ENCODE data around the gene GPR26.

Gene GPR26

GRCh38 chr10:123666318-123667236 is at the start of gene GPR26:
GPR26 (plus strand) TSS chr10:123666355; CDS start chr10:123666408, 53 bp downstream.
- DNase-seq, result no peak

GRCh38 chr10:123618224-123618623 is 47.9 kb upstream of the GPR26 start:
- DNase-seq, result no peak

DNA sequence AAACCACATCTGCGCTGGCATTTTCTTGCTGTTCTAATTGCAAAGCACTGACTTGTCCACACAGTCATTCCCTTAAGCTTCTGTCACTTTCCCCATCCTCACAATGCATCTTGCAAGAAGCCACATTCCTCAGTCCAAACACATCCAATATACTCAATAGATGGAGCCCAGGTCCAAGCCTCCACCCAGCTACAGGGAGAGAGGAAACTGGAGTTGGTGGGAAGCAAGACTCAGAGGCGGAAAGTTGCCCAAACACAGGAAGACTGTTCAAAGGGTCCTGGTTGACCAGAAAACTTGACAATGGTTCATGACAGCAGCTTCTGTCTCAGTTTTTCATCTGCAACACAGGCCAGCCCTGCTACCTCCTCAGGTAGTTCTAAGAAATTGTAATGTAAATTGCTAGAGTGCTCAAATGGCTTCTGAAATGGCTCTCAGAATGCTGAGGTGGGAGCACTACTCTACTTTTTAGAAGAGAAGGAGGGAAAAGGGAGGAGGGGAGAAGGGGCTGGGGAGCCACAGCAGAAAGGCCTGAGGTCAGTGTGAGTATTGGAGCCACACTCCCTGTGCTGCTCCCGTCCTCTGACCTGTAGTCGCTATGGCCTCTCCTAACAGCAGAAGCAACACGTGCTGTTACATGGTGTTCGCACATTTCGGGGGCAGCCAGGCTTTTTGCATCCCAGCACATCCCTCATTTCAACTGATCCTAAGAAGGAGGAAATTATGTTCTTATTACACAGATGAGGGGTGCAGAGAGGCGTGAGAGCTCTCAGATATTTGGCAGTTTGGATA is 46.9 kb upstream of the GPR26 start:
- DNase-seq, result no peak

- DNase-seq, result no peak
Observed at GRCh38 chr10:123620621-123621020, 45.5 kb upstream of the GPR26 start.

GRCh38 chr10:123621492-123621891 is 44.7 kb upstream of the GPR26 start:
- DNase-seq, result no peak

- no peak for DNase-seq
Observed at GRCh38 chr10:123621916-123622315, 44.2 kb upstream of the GPR26 start.

- no peak for DNase-seq
Observed at GRCh38 chr10:123622381-123622780, 43.8 kb upstream of the GPR26 start.

DNA sequence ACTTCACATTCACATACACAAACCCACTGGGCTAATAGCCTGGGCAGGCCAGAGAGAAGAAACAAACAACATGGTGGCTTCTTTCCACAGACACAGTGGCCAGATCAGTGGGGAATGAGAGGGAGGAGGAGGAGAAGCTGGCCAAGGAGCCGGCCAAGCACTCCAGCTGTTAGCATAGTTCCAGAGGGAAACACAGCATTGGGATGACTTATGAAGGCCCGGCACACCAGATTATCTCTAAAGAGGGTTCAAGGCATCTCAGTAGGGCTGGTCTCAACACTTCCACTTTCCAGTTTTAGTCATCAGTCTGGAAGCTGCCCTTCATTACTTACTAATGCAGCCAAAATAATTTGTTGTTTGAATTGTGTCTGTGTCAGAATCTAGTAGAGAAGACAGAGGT is 42.1 kb upstream of the GPR26 start:
- no peak for DNase-seq

DNA sequence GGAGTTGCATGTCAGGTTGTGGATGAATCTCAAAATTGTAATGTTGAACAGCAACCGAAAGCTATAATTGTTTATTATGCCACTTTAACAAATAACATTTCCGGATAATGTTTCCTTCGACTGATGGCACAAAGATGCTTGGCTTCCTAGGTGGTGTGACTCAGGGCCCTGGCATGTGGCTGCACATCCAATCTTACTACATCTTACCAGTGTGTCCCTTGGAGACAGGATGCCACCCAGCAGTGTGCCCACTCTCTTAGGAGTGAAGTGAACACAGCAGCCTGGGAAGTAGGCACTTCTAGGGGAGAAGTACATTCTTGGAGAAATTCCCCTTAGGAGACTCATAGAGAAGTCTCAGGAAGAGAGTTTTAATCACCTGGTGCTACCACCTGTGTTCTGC is 33.0 kb upstream of the GPR26 start:
- no peak for DNase-seq

DNA sequence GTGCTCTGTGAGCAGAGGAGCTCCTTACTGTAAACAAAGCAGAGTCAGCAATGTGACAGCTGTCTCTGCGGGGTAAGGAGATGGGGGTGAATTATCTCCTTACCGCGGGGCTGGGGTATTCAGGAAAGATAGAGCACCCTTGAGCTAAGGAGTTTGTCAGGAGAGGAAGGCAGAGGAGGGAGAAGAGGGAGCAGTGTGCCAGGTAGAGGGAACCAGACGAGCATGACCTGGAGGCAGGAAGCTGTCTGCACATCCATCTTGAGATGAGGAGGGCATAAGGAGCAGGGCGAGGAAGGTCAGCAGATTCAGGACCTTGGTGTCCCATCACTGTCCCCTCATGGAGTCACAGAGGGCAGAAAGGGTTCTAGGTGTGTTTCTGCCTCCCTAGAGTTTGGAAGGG is 32.5 kb upstream of the GPR26 start:
- no peak for DNase-seq

GRCh38 chr10:123634221-123634620 is 31.9 kb upstream of the GPR26 start:
- DNase-seq, result no peak

DNA sequence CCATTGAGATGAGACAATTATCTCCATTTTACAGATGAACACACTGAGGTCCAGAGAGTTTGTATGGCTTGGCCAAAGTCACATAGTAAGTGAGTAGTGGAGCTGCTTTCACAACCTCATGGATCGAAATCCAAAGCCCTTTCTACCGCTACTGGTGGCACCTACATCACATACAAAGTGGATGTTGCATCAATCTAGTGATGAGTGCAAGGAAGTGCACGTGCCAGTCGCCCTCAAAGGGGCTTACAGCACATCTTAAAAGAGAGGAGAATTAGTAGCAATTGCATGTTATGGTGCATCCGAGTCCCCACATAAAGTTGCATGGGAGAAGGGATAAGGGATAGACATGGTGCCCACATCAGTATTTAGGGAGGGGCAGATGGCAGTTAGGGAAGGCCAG is 31.0 kb upstream of the GPR26 start:
- no peak for DNase-seq

DNA sequence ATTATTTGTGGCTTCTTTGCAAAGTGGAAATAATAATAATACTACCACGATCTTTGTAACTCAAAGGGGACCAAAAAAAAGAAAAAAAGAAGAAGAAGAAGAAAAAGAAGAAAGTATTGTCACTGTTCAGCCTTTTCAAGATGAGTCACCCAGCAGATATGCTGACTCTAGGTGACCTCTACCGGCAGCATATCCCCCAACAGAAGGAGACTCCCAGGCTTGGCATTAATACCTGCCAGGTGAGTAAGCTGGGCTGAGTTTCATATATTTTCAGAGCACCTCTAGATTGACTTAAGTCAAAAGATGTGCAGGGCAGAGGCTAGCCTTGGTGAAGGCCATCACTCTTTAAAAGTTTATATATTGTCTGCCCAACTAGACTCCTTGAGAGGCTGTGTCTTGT is 30.4 kb upstream of the GPR26 start:
- no peak for DNase-seq

DNA sequence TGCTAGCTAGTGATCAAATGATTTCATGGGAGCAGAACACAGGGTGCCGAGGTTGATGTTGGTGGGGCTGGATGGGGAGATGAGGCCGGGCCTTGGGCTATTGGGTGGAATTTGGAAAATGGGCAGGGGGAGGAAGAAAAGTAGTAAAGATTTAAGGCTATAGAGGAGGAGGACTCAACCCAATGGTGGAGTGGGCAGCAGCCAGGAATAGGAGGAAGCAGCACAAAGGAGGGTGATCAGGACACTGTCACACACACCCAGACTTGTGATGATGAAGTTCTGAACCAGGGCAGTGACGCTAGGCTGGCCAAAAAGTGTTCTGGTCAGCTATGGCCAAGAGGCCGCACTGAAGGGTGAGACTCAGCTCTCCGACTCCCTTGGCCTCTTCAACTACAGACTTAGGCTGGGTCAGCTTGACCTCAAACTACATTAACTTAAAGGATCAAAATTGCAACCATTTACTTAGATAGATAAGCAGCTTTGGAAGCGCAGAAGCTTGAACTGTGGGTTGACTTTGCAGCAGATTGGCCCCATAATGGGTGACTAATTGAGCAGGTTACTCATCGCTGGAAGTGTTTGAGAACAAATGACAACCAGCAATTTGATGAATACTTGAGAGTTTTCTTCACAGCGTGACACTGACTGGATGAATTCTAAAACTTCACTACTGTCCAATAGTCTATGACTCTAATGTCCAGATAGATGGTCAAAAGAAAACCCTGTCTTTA is 29.4 kb upstream of the GPR26 start:
- no peak for DNase-seq

GRCh38 chr10:123637326-123637880 is 28.8 kb upstream of the GPR26 start:
- no peak for DNase-seq

GRCh38 chr10:123639131-123639530 is 27.0 kb upstream of the GPR26 start:
- DNase-seq, result no peak

- DNase-seq, result no peak
Observed at GRCh38 chr10:123640016-123640535, 26.1 kb upstream of the GPR26 start.

- no peak for DNase-seq
Observed at GRCh38 chr10:123642293-123642692, 23.9 kb upstream of the GPR26 start.

DNA sequence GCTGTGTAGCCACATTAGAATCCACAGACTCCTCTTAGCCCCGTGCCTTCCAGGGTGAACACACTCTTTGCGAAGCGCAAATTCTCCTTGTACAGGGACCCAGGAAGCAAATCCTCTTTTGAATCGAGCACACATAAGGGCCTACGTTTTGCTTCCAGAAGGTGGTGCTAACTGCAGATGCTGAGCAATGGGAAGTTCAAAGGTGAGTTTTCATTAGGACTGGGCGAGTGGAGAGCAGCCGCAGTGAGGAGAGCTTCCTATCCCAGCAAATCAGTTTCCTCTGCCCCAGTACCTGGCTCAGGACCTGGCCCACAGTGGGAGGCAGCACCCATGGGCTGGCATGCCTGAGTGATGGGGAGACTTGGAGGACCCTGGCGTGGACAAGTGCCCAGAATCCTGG is 23.5 kb upstream of the GPR26 start:
- DNase-seq, result no peak

- DNase-seq, result no peak
Observed at GRCh38 chr10:123643315-123643714, 22.8 kb upstream of the GPR26 start.

DNA sequence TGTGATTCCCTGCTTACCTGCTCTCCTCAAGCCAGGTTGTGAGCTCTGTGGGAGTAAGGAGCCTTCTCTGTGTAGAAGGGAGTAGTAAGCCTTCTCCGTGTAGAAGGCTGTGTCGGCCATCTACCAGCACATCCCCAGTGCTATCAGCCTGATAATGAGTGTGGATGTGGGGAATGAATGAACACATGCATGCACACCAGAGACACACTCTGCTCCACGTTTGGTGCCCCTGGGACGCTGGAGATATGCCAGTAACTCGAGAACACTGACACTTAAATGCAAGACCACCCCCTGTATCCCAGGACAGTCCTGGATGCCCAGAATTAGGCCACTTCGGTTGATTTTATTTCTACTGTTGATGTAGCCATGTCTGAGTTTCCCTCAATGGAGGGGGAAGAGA is 21.1 kb upstream of the GPR26 start:
- DNase-seq, result no peak

DNA sequence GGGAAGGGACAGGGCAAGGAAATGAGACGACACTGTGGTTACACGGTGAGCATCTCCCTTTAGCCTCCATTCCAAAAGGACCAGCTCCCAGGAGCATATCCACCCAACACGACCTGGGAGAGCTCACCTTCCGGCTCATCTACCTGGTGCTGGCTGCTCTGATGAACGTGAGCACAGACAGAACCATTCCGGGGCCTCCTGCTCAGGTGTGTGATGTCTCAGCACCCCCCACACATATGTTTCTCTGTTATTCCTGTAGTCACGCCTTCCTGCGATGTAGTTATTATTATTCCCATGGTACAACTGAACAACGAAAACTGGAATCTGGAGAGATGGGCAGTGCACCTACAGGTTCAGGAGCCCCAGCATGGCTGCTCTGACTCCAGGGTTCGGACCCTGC is 20.5 kb upstream of the GPR26 start:
- no peak for DNase-seq

DNA sequence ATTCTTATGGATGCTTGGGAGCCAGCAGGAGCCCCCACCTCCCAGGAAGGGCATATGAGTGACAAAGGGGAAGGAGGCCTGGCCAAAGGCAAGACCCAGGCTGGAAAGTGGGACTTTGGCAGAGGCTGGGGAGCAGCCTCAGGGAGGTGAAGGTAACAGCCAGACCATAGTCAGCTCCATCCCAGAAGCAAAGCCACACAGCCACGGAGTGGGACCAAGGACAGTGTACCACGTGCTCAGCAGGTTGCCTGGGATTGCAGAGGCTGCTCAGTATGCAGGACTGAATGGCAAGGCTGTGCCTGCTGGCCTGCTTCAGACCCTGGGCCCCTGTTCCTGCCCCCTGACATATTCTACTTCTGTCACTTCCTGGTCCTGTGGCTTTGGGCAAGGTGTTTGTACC is 17.6 kb upstream of the GPR26 start:
- no peak for DNase-seq
